B cell (primary cell): Measurements from ENCODE around the gene MON2.

ENCODE experiments used
- EZH2 ChIP-seq: IDR thresholded peaks from 2 replicates; pipeline ENCODE4 v1.6.1; 2012; ENCODE audit warnings: borderline replicate concordance, low read depth, mild to moderate bottlenecking, moderate library complexity, low read length; ENCODE audit not compliant: insufficient read depth, poor library complexity, severe bottlenecking
- TF ChIP-seq, protein P1 (sequence below): fragments of 200-600 bp; IDR thresholded peaks from one replicate; pipeline ENCODE4 v1.8.0; 2022; ENCODE audit warnings: antibody characterized with exemption, mild to moderate bottlenecking

DNA sequence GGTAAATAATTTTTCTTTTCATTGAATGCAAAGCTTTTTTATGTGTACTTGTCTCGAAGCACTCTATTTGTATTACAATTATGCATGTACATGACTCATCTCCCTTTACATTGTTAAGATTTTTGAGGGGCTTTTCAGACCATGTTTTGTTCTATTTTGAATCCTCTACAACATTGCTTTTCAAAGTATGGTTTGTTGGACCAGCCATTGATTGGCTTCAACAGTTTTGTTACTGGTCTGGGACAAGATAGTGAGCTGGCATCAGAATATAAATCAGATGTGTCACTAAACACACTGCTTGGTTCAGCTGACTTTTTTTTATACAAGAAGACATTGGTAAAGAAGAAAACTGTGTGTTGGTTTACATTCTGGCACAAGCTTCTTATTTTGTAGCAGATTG, 122.3 kb downstream of the MON2 start:
- TF ChIP-seq, protein P1, sequence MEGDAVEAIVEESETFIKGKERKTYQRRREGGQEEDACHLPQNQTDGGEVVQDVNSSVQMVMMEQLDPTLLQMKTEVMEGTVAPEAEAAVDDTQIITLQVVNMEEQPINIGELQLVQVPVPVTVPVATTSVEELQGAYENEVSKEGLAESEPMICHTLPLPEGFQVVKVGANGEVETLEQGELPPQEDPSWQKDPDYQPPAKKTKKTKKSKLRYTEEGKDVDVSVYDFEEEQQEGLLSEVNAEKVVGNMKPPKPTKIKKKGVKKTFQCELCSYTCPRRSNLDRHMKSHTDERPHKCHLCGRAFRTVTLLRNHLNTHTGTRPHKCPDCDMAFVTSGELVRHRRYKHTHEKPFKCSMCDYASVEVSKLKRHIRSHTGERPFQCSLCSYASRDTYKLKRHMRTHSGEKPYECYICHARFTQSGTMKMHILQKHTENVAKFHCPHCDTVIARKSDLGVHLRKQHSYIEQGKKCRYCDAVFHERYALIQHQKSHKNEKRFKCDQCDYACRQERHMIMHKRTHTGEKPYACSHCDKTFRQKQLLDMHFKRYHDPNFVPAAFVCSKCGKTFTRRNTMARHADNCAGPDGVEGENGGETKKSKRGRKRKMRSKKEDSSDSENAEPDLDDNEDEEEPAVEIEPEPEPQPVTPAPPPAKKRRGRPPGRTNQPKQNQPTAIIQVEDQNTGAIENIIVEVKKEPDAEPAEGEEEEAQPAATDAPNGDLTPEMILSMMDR, result no peak
- TF ChIP-seq EZH2, result no peak
